ENCODE measurements around the gene GPR84.

GPR84 gene

DNA sequence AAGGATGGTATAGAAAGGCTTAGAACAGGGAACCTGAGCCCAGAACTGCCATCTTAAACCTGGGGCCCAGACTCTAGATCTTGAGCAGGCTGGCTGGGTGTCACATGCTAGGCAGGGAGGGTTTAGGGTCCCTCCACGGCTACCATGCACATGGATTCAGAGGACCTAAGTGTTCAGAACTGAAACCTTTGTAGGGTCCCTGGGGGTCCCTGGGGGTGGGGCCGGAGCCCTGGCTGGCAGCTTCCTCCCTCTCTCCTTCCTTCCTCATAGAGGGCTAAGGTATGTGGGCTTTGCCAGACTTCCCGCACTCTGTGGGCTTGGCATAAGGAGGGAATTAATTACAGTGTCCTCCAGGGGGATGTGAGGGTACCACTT lies 24.8 kb upstream of the GPR84 start:
- Mint-ChIP-seq H3K27me3 (no peaks in the 10 kb centered on the region), H3K27ac (ENCODE audit: low read depth) (peak overlapping the region; percentile 23), H3K9me3 (no peaks in the 10 kb centered on the region), H3K36me3 (ENCODE audit: insufficient read depth) (peaks cover 3% of the 10 kb centered on the region), H3K4me1 (peaks cover 30% of the 10 kb centered on the region), H3K4me3 (no peak overlapping the region)
- ATAC-seq (replicated peaks; ENCODE audit: extremely low read depth, poor library complexity, severe bottlenecking) (no peak), DNase-seq (ENCODE audit: low spot score in 2 of 2) (no peak)

DNA sequence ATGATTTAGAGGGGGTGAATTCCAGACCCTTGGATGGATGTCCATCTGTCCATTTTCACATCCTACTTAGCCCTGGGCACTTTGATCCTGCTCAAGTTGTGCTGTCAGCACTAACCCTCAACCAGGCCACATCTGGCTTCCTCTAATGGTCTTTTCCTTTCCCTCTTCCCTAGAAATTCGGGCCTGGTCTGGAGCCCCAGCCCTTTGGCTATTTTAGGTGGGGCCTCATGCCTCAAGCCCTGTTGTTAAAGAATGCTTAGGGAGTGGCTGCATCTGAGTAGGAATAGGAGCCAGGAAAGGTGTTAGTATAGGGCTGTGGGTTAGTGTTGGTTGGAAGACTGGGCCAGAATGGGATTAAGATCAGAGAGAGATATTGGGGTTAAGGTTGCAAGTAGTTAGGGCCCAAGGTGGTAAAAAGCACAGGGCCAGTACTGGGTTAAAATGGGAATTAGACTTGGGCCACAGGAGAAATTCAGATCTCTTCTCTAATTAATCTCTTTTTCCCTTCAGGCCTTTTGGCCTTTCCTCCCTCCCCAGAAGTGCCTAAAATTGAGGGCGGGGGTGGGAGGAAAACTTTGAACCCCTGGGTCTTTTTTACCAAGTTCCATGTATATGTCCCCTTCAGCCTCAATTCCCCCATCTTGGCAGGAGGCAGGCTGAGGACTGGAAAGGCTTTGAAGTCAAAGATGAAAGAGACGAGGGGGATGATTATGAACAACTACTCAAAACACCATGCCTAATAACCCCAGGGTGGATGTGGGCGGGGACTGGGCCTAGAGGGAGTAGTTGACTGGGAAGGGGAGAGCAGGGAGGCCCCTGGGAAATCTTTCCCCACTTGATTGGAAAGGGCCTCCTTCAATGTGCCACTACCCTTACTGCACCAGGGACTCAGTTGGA lies 24.2 kb upstream of the GPR84 start:
- no peaks in the 10 kb centered on the region for H3K27me3 Mint-ChIP-seq
- H3K36me3 Mint-ChIP-seq (ENCODE audit: insufficient read depth), result peaks cover 3% of the 10 kb centered on the region
- H3K4me3 Mint-ChIP-seq, result no peak overlapping the region
- no peak overlapping the region for H3K27ac Mint-ChIP-seq (ENCODE audit: low read depth)
- ATAC-seq (replicated peaks; ENCODE audit: extremely low read depth, poor library complexity, severe bottlenecking) (no peak), DNase-seq (ENCODE audit: low spot score in 2 of 2) (no peak)
- no peaks in the 10 kb centered on the region for H3K9me3 Mint-ChIP-seq
- H3K4me1 Mint-ChIP-seq, result peaks cover 24% of the 10 kb centered on the region

DNA sequence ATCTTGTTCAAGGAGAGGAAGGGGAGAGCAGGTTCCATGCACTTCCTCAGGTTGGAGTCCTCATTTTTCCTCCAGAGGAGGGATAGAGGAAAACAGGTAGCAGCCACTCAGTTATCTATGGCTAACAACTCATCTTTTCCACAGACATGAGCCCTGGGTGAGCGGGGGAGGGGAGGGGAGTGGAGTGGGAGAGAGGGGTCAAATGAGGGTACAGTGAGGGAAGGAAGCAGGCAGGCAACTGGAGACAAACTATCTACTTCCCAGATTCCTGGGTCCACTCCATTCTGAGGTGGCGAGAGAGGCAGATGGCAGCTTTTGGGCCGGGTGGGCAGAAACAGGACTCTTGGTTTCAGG lies 22.8 kb upstream of the GPR84 start:
- Mint-ChIP-seq H3K4me1 (peaks cover 23% of the 10 kb centered on the region), H3K27ac (ENCODE audit: low read depth) (no peak overlapping the region), H3K4me3 (no peak overlapping the region)

DNA sequence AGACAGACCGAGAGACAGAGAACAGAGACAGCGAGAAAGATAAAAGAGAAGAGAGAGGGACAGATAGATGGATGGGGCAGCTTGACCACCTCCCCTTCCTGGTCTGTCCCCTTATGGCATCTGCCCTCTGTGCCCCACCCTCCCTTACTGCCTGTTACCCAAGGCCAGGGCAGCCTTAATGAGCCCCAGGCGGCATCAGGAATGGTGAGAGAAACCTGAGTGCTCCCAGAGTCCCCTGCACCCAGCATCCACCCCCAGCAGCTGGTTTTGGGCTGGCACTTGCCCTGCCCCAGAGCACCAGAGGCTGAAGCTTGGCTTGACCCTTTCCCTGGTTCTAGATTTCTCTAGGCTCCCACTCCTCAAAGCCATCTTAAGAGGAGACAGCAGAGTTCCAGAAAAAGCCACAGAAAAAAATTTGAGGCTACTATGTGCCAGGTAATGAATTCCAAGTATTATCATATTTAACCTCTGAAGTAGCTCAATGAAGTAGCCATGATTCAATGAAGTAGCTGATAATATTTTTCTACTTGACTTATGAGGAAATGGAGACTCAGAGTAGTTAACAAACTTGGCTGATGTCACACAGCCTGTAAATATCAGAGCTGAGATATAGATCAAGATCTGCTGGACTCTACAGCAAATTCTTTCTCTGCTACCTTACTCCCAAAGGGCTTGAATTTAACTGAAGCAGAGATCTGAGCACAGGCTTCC lies 22.3 kb upstream of the GPR84 start:
- H3K27ac Mint-ChIP-seq (ENCODE audit: low read depth), result no peak overlapping the region

More for the DNA sequence above, 22.8 kb upstream of the GPR84 start:
- no peak for DNase-seq (ENCODE audit: low spot score in 2 of 2)
- H3K27me3 Mint-ChIP-seq, result no peaks in the 10 kb centered on the region
- H3K9me3 Mint-ChIP-seq, result no peaks in the 10 kb centered on the region
- H3K36me3 Mint-ChIP-seq (ENCODE audit: insufficient read depth), result peaks cover 2% of the 10 kb centered on the region
- ATAC-seq (replicated peaks; ENCODE audit: extremely low read depth, poor library complexity, severe bottlenecking), result no peak

DNA sequence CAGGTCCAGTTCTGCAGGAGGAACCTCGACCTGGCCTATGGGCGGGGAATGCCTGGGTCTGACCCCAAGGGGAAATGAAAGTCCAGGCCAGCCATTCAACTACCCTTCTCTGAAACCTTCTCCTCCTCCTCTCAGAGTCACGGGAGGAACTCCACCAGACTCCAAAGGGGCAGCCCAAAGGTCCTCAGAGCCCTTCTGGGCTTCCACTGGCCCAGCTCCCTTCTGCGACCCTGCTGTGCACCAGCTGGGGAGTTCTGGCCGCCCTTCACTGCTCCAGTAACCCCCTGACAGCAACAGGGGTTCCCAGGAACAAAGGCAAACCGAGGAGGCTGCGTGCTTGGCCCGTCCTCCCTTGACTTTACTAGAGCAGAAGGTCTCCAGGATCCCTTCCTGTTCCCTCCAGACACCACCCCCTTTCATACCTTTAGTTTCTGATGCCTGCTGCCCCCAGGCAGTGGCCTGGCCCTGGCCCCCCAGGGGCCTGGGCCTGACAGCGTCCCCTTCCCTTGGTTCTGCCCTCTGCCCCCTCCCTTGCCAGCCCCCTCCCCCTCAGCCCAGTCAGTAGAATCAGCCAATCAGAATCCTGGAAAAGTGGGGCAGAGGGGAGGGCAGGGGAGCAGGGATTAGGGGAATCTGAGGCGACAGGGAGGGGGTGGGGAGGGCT lies 21.1 kb upstream of the GPR84 start:
- H3K27me3 Mint-ChIP-seq, result no peaks in the 10 kb centered on the region
- H3K4me3 Mint-ChIP-seq, result no peak overlapping the region
- ATAC-seq (replicated peaks; ENCODE audit: extremely low read depth, poor library complexity, severe bottlenecking), result no peak
- DNase-seq (ENCODE audit: low spot score in 2 of 2), result no peak
- H3K27ac Mint-ChIP-seq (ENCODE audit: low read depth), result no peak overlapping the region
- H3K36me3 Mint-ChIP-seq (ENCODE audit: insufficient read depth), result peaks cover 2% of the 10 kb centered on the region
- peaks cover 9% of the 10 kb centered on the region for H3K4me1 Mint-ChIP-seq
- H3K9me3 Mint-ChIP-seq, result no peaks in the 10 kb centered on the region

More for the DNA sequence above, 22.3 kb upstream of the GPR84 start:
- Mint-ChIP-seq H3K4me1 (peaks cover 17% of the 10 kb centered on the region), H3K27me3 (no peaks in the 10 kb centered on the region), H3K36me3 (ENCODE audit: insufficient read depth) (peaks cover 2% of the 10 kb centered on the region), H3K4me3 (no peak overlapping the region), H3K9me3 (no peaks in the 10 kb centered on the region)
- no peak for ATAC-seq (replicated peaks; ENCODE audit: extremely low read depth, poor library complexity, severe bottlenecking)
- no peak for DNase-seq (ENCODE audit: low spot score in 2 of 2)

DNA sequence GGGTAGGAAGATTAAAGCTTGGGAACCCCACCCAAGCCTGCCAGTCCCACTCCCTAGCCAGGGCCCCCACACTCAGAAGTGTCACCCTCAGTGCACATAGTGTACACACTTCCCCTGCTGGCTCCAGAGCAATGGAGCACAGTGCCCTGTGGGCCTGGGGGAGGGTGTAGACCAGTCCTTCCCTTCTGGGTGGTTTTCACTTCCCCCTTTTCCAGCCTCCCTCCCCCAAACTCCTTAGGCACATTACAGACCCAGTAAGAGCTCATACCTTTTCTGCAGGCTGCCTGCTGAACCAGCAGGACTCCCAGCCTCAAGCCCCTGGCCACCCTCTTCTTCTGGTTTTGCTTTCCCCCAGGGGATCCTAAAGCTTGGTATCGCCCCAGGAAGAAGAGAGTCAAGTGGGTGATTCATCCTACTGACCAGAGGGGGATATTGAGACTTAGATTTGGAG lies 20.3 kb upstream of the GPR84 start, which contains the start of gene ZNF385A:
ZNF385A (minus strand) TSS at position 143 of the 451 bp plus-strand sequence. CDS start 219 bp downstream, outside the sequence.
- Mint-ChIP-seq H3K27me3 (no peaks in the 10 kb centered on the region), H3K4me3 (no peak within 1 kb of the TSS), H3K9me3 (no peaks in the 10 kb centered on the region), H3K36me3 (ENCODE audit: insufficient read depth) (no peaks in the 10 kb centered on the region), H3K4me1 (peaks cover 6% of the 10 kb centered on the region), H3K27ac (ENCODE audit: low read depth) (no peak within 1 kb of the TSS)
- DNase-seq (ENCODE audit: low spot score in 2 of 2) (no peak), ATAC-seq (replicated peaks; ENCODE audit: extremely low read depth, poor library complexity, severe bottlenecking) (no peak)

DNA sequence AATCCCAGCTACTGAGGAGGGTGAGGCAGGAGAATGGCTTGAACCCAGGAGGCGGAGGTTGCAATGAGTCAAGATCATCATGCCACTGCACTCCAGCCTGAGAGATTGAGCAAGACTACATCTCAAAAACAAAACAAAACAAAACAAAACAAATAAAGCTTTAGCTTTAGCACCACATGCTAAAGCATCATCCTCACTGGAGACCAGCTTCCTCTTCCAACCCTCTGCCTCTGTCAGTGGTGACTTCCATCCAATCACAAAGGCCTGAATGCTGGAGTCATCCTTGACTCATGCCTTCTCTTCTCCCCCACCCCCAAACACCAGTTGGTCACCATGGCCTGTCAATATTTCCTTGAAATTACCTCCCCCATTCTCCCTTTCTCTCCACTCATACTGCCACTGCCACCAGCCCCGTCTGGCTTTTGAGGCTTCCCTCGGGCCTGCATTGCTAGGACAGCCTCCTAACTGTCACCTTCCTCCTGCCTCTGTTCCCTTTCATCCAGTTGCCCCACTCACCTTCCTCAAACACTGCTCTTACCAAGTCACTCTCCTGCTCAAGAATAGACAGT lies 18.8 kb upstream of the GPR84 start:
- H3K9me3 Mint-ChIP-seq, result no peaks in the 10 kb centered on the region
- H3K27ac Mint-ChIP-seq (ENCODE audit: low read depth), result no peak overlapping the region
- no peaks in the 10 kb centered on the region for H3K36me3 Mint-ChIP-seq (ENCODE audit: insufficient read depth)
- no peak overlapping the region for H3K4me3 Mint-ChIP-seq
- DNase-seq (ENCODE audit: low spot score in 2 of 2) (no peak), ATAC-seq (replicated peaks; ENCODE audit: extremely low read depth, poor library complexity, severe bottlenecking) (no peak)
- H3K27me3 Mint-ChIP-seq, result no peaks in the 10 kb centered on the region
- peaks cover 7% of the 10 kb centered on the region for H3K4me1 Mint-ChIP-seq

DNA sequence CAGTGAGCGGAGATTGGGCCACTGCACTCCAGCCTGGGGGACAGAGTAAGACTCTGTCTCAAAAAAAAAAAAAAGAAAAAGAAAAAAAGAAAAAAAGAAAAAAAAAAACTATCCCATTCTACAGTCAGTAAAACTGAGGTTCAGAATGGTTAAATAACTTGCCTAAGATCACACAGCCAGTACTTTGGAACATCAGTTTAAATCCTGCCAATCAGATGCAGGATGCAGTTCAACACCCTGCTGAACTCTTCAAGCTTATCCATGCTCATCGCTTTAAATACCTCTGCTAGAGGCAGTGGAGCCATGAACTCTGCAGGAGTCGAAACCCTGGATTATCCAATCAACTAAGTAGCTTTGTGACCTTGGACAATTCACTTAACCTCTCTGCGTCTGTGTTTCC lies 16.9 kb upstream of the GPR84 start:
- H3K9me3 Mint-ChIP-seq, result no peaks in the 10 kb centered on the region
- no peak overlapping the region for H3K4me3 Mint-ChIP-seq
- peaks cover 7% of the 10 kb centered on the region for H3K4me1 Mint-ChIP-seq
- H3K27me3 Mint-ChIP-seq, result no peaks in the 10 kb centered on the region
- no peak overlapping the region for H3K27ac Mint-ChIP-seq (ENCODE audit: low read depth)
- DNase-seq (ENCODE audit: low spot score in 2 of 2) (no peak), ATAC-seq (replicated peaks; ENCODE audit: extremely low read depth, poor library complexity, severe bottlenecking) (no peak)
- H3K36me3 Mint-ChIP-seq (ENCODE audit: insufficient read depth), result no peaks in the 10 kb centered on the region

DNA sequence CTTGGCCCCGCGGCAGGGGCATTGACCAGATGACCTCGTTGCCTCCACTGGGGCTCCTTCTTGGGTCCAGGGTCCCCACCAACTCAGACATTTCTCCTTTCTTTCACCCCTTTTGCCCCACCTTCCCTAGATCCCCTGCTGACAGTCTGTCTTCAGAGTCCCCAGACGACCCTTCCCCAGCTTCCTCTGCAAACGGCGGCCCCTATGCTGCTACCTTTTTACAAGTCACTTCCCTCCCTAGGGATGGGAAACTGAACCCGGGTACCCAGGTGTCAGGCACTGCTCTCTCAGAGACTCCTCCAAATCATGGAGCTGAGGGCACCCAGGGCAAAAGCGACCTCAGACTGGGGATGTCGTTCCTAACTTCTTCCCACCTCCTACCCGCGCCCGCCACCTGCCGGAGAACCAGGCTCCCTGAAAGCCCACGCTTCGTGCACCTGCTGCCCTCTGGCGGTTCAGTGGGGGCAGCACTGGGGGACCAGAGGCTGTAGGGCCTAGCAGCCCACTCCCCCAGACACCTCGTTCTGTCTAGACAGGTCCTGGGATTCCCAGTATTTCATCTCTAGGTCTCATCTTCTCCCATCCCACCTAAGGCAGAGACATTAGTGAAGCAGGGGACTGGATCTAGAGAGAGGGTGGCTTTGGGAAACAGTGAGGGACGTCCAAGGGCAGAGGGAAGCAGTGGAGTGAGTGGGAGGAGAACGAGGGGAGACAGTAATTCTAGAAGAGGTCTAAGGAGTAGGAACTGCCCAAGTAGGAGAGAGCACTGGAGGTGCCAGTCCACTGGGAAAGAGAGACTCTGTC lies 15.3 kb upstream of the GPR84 start:
- H3K9me3 Mint-ChIP-seq, result no peaks in the 10 kb centered on the region
- DNase-seq (ENCODE audit: low spot score in 2 of 2), result peak; percentile 74 to 83
- no peaks in the 10 kb centered on the region for H3K27me3 Mint-ChIP-seq
- peak; percentile 95 for ATAC-seq (replicated peaks; ENCODE audit: extremely low read depth, poor library complexity, severe bottlenecking)
- peaks cover 7% of the 10 kb centered on the region for H3K4me1 Mint-ChIP-seq
- no peak overlapping the region for H3K27ac Mint-ChIP-seq (ENCODE audit: low read depth)
- H3K4me3 Mint-ChIP-seq, result no peak overlapping the region
- no peaks in the 10 kb centered on the region for H3K36me3 Mint-ChIP-seq (ENCODE audit: insufficient read depth)

DNA sequence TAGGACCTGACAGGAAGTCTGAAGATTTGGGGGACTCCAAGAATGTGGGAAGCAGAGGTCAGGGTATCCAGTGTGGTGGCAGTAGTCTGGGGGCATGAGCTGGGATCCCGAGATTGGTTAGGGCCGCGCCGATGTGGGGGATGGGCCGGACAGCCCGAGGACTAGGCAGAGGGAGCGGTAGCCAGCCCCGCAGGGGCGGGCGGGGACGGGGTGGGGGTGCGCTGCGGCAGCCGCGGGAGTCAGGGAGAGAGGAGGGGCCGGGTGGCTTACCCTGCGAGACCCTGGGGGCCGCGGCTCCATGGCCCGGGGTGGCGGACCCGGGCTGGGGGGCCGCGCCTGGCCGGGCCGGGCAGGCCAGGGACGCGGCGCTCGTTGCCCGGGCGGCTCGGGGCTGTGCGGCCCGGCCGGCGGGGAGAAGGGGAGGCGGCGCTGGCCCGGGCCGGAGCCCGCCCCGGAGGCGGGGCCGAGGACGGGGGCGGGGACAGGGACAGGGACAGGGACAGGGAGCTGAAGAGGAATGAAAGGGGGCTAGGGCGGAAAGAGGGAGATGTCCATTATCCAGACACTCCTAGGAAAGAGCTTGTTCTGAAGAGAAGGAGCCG lies 14.6 kb upstream of the GPR84 start:
- Mint-ChIP-seq H3K27ac (ENCODE audit: low read depth) (no peak overlapping the region), H3K36me3 (ENCODE audit: insufficient read depth) (no peaks in the 10 kb centered on the region), H3K27me3 (no peaks in the 10 kb centered on the region), H3K4me1 (peaks cover 7% of the 10 kb centered on the region), H3K9me3 (no peaks in the 10 kb centered on the region), H3K4me3 (no peak overlapping the region)
- no peak for ATAC-seq (replicated peaks; ENCODE audit: extremely low read depth, poor library complexity, severe bottlenecking)
- no peak for DNase-seq (ENCODE audit: low spot score in 2 of 2)

DNA sequence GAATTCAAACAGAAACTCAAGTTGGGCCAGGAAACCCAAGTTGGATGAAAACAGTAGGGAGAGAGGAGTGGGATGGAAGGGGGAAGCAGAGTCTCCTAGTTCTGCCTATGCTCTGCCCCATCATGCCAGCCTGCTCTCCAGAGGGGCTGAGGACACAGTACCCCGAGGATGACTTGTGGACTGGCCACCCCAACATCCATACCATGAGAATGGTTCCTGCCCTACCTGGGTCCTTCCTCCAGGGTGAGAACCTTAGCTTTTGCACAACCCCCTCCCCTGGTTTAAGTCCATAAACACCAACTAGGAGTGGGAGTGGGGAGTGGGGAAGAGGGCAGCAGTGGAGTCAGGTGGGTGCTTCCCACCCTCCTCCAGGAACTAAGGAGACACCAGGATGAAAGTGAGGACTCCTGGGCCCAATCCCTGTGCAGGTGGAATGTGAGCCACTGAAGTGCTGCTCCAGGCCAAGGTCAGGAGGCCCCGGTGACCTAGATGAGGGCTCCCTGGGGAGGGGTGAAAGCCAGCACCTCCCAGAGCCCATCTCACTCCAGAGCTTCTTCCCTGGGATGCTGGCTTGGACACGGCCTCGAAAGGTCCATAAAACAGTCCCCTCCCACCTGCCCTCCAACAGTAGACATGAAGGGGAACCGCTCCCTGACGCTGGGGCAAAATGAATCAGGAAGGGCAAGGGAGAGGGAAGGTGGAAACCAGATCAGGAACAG lies 13.7 kb upstream of the GPR84 start:
- Mint-ChIP-seq H3K27me3 (no peaks in the 10 kb centered on the region), H3K4me1 (peaks cover 7% of the 10 kb centered on the region), H3K4me3 (no peak overlapping the region), H3K36me3 (ENCODE audit: insufficient read depth) (no peaks in the 10 kb centered on the region), H3K27ac (ENCODE audit: low read depth) (no peak overlapping the region), H3K9me3 (no peaks in the 10 kb centered on the region)
- DNase-seq (ENCODE audit: low spot score in 2 of 2), result no peak
- no peak for ATAC-seq (replicated peaks; ENCODE audit: extremely low read depth, poor library complexity, severe bottlenecking)
